Gastrocnemius medialis (tissue), 4 donors: Measurements from ENCODE around the gene COL6A2. TPM values are rescaled to one million over a fixed set of nuclear protein-coding genes. Genes with fewer than 3 reads are reported as not detected.

Source experiments
- ATAC-seq, 2 donors: fragments of 150-250 bp; one replicate each; pipeline ENCODE4 v1.9.1; 2016
- DNase-seq, 2 donors: peaks; one replicate each; pipeline ENCODE4 v3.0.0-alpha.2; 2019
- H3K27ac ChIP-seq, 4 donors: fragments of 200-600 bp; sonication (generic); 1 replicate in 1 of 4; 2 replicates in 3 of 4; pipeline ENCODE4 v1.5.1; 2016 to 2018; ENCODE audit warnings: mild to moderate bottlenecking in 2 of 4, moderate library complexity in 1 of 4
- H3K27me3 ChIP-seq, 3 donors: fragments of 200-600 bp; sonication (generic) in 2 of 3; 1 replicate in 1 of 3; 2 replicates in 2 of 3; pipeline versions ENCODE4 v1.5.1 to v1.6.0; 2016 to 2019; ENCODE audit warnings: mild to moderate bottlenecking in 1 of 3, moderate library complexity in 1 of 3
- H3K36me3 ChIP-seq, 2 donors: fragments of 200-600 bp; sonication (generic) in 1 of 2; one replicate each; pipeline ENCODE4 v1.5.1; 2017 to 2018
- H3K4me1 ChIP-seq, 2 donors: fragments of 200-600 bp; sonication (generic) in 1 of 2; one replicate each; pipeline ENCODE4 v1.5.1; 2016 to 2017; ENCODE audit warnings: mild to moderate bottlenecking in 2 of 2
- H3K4me3 ChIP-seq, 4 donors: fragments of 200-600 bp; sonication (generic) in 3 of 4; 1 replicate in 1 of 4; 2 replicates in 3 of 4; pipeline ENCODE4 v1.5.1; 2016 to 2019; ENCODE audit warnings: mild to moderate bottlenecking in 2 of 4
- H3K9me3 ChIP-seq, 3 donors: fragments of 200-600 bp; sonication (generic) in 2 of 3; 1 replicate in 1 of 3; 2 replicates in 2 of 3; pipeline ENCODE4 v1.5.1; 2016 to 2019
- POLR2A ChIP-seq, 2 donors: fragments of 450-650 bp; IDR thresholded peaks; one replicate each; pipeline ENCODE4 v1.6.1; 2017; ENCODE audit warnings: antibody characterized with exemption in 2 of 2, mild to moderate bottlenecking in 2 of 2, moderate library complexity in 2 of 2
- in situ Hi-C, 4 donors: fragments of 200-750 bp; cut with MboI; loops; one replicate each; pipeline versions ENCODE4 v1.15.0 to v1.8.0; 2017; ENCODE audit warnings: low sequenced_read_pairs in 4 of 4
- intact Hi-C: fragments of 100-400 bp; cut with DNase I; formaldehyde crosslinking; loops from one replicate; pipeline ENCODE4 v1.15.1; 2023; ENCODE audit warnings: low total_unique reads
- total RNA-seq, 4 donors: library from RNA; depleted of rRNA; stranded (reverse); fragments of >200 nt; gene quantifications; one replicate each; pipeline versions ENCODE4 v1.1.0 to v1.2.3, GENCODE V29; 2016
- TF ChIP-seq, protein P1 (sequence below), 5 experiments: fragments of 450-650 bp in 3 of 5; fragments of 200-600 bp in 2 of 5; sonication (generic) in 2 of 5; IDR thresholded peaks in 4 of 5; conservative IDR thresholded peaks in 1 of 5; 1 replicate in 4 of 5; 2 replicates in 1 of 5; pipeline ENCODE4 v1.5.1; 2016 to 2019; ENCODE audit warnings: antibody characterized with exemption in 5 of 5, mild to moderate bottlenecking in 3 of 5, moderate library complexity in 3 of 5

Gene COL6A2
- total RNA-seq, 4 donors from 2014 or later = 44.0 to 141 (median 88.4) TPM

DNA sequence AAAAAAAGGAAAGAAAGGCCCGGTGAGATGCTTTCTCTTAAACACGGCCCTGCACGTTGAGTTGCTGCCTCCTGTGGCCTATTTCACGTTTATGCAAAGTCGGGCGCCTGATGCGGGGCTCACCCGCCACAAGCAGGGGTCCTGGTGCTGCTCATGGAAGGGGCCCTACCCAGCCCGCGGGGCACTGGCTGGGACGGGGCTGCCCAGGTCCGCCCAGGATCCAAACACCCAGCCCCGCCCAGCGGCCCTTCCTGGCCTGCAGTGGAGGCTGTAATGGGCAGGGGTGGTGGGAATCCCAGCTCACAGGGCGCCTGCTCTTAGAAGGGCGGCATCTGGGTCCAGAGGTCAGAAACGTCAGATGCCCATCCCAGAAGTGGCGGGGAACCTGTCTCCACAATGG lies 1.6 kb downstream of the COL6A2 start:
- in situ Hi-C loops = no loop called here
- peak overlapping the region; percentile 34 to 58 (median 56) for H3K4me3 ChIP-seq
- intact Hi-C loops = loop anchor here (2.0 kb wide), 1 partner anchor 129 kb away; no protein-coding TSS in a partner anchor
- no peak for ATAC-seq
- DNase-seq = peak in 1 of 2 donors; percentile 8
- no peak for TF ChIP-seq POLR2A (IDR thresholded peaks at IDR 0.05)
- TF ChIP-seq, protein P1, sequence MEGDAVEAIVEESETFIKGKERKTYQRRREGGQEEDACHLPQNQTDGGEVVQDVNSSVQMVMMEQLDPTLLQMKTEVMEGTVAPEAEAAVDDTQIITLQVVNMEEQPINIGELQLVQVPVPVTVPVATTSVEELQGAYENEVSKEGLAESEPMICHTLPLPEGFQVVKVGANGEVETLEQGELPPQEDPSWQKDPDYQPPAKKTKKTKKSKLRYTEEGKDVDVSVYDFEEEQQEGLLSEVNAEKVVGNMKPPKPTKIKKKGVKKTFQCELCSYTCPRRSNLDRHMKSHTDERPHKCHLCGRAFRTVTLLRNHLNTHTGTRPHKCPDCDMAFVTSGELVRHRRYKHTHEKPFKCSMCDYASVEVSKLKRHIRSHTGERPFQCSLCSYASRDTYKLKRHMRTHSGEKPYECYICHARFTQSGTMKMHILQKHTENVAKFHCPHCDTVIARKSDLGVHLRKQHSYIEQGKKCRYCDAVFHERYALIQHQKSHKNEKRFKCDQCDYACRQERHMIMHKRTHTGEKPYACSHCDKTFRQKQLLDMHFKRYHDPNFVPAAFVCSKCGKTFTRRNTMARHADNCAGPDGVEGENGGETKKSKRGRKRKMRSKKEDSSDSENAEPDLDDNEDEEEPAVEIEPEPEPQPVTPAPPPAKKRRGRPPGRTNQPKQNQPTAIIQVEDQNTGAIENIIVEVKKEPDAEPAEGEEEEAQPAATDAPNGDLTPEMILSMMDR (IDR thresholded peaks at IDR 0.05 in 4 of 5, conservative IDR thresholded peaks at IDR 0.05 in 1 of 5) = no peak
- peaks cover 21 to 53% (median 32%) of the 10 kb centered on the region in 3 donors for H3K27me3 ChIP-seq
- no peaks in the 10 kb centered on the region for H3K9me3 ChIP-seq
- H3K36me3 ChIP-seq = no peaks in the 10 kb centered on the region
- peak overlapping the region in 3 of 4 donors; percentile 60 to 83 (median 67) for H3K27ac ChIP-seq
- H3K4me1 ChIP-seq = no peaks in the 10 kb centered on the region

DNA sequence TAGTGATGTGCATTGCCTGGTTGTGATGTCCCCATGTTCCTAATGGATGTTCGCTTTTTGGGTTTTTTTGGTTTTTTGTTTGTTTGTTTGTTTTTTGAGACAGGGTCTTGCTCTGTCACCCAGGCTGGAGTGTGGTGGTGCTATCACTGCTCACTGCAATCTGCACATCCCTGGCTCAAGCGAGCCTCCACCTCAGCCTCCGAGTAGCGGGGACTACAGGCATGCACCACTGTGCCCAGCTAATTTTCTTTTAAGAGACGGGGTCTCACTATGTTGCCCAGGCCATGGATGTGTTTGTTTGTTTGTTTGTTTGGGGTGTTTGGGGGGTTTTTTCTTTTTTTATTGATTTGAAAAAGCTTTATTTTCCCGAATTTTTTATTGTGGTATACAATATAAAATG lies 2.1 kb downstream of the COL6A2 start:
- no peaks in the 10 kb centered on the region for H3K4me1 ChIP-seq
- ATAC-seq = no peak
- peak overlapping the region in 3 of 4 donors; percentile 55 to 58 (median 57) for H3K4me3 ChIP-seq

DNA sequence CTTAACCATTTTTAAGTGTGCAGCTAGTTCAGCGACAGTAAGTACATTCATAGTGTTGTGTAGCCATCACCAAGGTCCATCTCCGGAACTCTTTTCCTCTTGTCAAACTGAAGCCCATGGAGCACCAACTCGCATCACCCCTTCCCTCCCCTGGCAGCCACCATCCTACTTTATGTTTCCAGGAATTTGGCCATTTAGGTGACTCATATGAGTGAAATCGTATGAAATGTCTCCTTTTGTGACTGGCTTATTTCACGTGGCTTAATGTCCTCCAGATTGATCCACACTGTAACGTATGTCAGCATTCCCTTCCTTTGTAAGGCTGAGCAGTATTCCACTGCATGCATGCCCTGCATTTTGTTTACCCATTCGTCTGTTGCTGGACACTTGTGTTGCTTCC lies 2.5 kb downstream of the COL6A2 start:
- ATAC-seq (no peak), DNase-seq (peak in 1 of 2 donors; percentile 0)
- intact Hi-C loops (no loop called here), in situ Hi-C loops (loop anchor here in 3 of 4 donors (10.0 to 25.0 kb wide), 2 partner anchors 136 to 138 kb away; no protein-coding TSS in a partner anchor)
- Histone ChIP-seq H3K4me3 (peak overlapping the region in 2 of 4 donors; percentile 17 to 55), H3K9me3 (no peaks in the 10 kb centered on the region), H3K4me1 (no peaks in the 10 kb centered on the region), H3K27ac (peak overlapping the region; percentile 34 to 83 (median 55)), H3K27me3 (peaks cover 21 to 53% (median 32%) of the 10 kb centered on the region in 3 donors), H3K36me3 (no peaks in the 10 kb centered on the region)
- TF ChIP-seq, protein P1 (IDR thresholded peaks at IDR 0.05 in 4 of 5, conservative IDR thresholded peaks at IDR 0.05 in 1 of 5) = no peak
- no peak for TF ChIP-seq POLR2A (IDR thresholded peaks at IDR 0.05)

More for the DNA sequence above, 2.1 kb downstream of the COL6A2 start:
- DNase-seq = no peak
- in situ Hi-C loops (loop anchor here in 3 of 4 donors (10.0 to 25.0 kb wide), 2 partner anchors 135 to 138 kb away; no protein-coding TSS in a partner anchor), intact Hi-C loops (no loop called here)
- TF ChIP-seq, protein P1 (IDR thresholded peaks at IDR 0.05 in 4 of 5, conservative IDR thresholded peaks at IDR 0.05 in 1 of 5) = no peak
- no peak for TF ChIP-seq POLR2A (IDR thresholded peaks at IDR 0.05)
- Histone ChIP-seq H3K27ac (peak overlapping the region in 3 of 4 donors; percentile 16 to 83 (median 67)), H3K27me3 (peaks cover 21 to 53% (median 32%) of the 10 kb centered on the region in 3 donors), H3K36me3 (no peaks in the 10 kb centered on the region), H3K9me3 (no peaks in the 10 kb centered on the region)

DNA sequence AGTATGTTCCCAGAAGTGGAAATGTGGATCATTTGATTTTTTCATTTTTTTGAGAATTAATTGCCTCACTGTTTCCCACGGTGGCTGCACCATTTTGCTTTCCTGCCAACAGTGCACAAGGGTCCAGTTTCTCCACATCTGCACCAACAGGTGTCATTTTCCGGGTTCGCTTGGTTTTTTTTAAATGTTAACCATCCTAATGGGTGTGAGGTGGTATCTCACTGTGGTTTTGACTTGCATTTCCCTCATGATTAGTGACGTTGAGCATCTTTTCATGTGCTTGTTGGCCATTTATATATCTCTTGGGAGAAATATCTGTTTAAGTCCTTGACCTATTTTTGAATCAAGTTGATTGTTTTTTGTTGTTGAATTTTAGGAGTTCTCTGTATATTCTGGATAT lies 3.0 kb downstream of the COL6A2 start:
- H3K36me3 ChIP-seq = no peaks in the 10 kb centered on the region
- no peaks in the 10 kb centered on the region for H3K9me3 ChIP-seq
- peak overlapping the region; percentile 34 to 83 (median 55) for H3K27ac ChIP-seq
- peak overlapping the region in 1 of 4 donors; percentile 17 for H3K4me3 ChIP-seq
- intact Hi-C loops (no loop called here), in situ Hi-C loops (loop anchor here in 3 of 4 donors (10.0 to 25.0 kb wide), 2 partner anchors 136 to 139 kb away; no protein-coding TSS in a partner anchor)
- H3K27me3 ChIP-seq = peaks cover 21 to 53% (median 32%) of the 10 kb centered on the region in 3 donors
- ATAC-seq = no peak
- no peak for DNase-seq
- no peak for TF ChIP-seq POLR2A (IDR thresholded peaks at IDR 0.05)
- TF ChIP-seq, protein P1 (IDR thresholded peaks at IDR 0.05 in 4 of 5, conservative IDR thresholded peaks at IDR 0.05 in 1 of 5) = no peak
- H3K4me1 ChIP-seq = no peaks in the 10 kb centered on the region
